GM19023 (cell line): Measurements from ENCODE around the gene NRGN.

ENCODE experiments used
- ATAC-seq: cut with Tn5 transposase; IDR thresholded peaks from one replicate; pipeline ENCODE4 v1.9.1; 2021; ENCODE audit warnings: mild to moderate bottlenecking, moderate library complexity; ENCODE audit not compliant: unreplicated experiment

Gene NRGN

DNA sequence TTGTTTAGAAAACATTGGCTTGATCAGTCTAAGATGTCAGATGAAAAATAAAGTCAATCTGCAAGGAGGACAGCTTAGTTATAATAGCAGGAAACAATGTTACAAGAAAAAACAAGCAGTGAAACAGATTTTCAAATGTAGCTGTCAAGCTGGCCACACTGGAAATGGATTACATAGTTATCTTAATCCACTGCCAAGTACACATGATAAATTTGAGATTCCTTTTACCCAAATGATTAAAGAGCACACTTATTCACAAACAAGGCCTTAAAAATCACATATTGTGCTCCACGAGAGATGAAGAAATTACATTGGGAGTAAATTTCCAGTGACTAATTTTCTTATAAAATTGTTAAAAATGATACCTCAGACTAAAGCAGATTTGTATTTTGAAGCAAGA lies 39.8 kb downstream of the NRGN start:
- no peak for ATAC-seq

DNA sequence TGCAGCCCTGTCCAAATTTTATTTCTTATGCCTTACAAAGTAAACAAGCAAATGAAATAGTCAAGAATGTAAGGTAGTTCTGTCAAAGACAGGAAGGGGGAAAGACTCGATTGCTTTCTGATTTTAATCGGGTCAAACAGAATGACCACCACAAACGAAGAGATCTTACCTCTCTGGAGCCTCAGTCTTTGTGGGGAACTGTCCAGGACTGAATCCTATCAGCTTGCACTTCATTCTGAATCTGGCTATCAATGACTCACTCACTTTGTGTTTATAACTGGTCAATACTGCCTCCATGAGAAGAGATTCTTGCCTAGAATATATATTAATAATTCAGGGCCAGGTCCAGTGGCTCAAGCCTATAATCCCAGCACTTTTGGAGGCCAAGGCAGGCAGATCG lies 43.3 kb downstream of the NRGN start:
- ATAC-seq = no peak

DNA sequence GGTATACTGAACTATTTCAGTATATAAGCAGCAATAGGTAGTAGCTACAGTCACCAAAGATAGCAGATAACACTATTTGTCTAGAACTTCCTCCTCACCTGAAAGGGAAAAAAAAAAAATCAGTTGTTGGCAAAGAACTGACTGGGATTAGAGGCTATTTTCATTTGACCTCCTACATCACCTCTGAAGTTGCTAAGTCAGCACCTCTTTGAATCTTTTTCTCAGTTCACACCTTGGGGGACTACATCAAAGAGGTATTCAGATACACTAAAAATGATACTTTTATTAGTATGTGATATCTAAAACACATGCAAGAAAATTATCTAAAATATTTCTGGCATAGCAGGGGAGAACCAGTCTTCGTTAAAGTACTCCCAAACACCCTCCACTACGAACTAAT lies 44.3 kb downstream of the NRGN start:
- ATAC-seq = no peak

DNA sequence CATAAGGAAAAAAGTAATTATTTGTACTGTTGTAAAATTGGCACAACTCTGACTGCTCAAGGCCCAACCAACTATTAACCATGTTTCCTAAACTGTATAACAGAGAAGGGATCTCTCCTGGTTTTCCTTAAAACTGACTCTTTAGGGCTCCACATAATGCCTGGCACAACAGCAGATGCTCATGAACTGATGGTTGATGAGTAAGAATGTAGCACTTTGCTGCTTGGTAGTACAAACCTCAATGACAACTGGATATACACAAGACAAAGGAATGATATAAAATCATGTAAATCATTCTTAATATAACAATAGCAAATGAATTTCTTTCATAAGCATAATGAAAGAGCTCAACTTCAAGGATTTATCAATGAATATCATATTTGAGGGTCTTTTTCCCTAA lies 48.8 kb downstream of the NRGN start:
- no peak for ATAC-seq

DNA sequence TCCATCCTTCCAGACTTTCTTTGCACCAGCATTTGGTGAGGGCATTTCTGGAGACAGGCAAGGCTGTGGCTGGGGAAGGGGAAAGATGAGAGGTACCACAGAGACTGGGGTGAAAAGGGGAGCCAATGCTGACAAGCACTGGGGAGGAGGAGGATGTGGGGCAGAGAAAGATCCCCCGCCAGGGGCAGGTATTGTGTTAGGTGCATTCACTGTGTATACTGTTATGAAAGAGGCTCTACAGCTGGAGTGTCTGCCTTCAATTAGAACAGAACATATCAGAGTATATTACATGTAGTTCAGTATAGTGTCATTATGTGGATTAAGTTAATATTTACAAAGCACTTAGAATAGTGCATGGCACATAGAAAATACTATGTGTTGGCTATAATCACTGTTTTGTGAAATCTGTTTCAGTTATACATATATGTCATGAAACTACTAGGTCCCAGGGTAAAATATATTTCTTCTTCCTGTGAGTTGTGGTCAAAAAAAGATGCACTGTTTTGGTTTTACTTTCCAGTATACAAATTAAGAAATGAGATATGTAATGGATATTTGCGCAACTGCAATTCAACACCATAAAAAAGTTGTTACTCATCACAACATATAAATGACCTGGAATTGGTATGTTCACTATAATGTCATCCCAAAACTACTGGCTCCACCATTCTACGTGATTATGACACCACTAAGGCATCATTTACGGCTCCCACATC lies 52.0 kb downstream of the NRGN start:
- ATAC-seq = peak; percentile 63

DNA sequence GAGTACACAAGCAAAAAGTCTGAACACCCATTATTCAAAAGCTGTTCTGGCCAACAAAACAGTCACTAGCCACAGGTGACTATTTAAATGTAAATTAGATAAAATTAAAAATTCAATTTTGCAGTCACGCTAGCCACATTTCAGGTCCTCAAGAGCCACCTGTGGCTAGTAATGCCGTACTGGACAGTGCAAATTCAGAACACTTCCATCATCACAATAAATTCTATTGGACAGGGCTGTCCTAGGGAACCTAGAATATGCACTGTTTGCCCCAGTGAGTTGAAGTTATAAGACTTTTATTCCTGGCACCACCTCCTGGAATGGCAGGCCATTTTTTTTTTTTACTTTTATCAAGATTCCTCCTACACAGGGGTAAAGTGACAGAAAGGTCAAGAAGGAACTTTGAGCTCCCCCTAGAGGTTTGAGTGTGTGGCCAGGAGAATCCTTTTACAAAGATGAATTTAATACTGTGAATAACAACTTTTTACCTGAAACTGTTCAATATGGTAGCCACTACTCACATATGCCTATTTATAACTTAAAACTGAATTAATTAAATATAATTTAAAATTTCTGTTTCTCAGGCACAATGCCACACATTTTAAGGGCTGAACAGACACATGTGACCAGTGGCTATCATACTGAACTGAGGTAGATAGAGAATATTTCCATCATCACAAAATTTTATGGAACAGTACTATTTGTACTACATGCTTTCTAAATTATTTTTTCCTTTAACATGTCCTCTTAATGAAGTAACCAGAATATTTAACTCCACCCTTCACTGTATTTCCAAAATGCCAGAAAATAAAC lies 53.9 kb downstream of the NRGN start:
- ATAC-seq = peak; percentile 61

DNA sequence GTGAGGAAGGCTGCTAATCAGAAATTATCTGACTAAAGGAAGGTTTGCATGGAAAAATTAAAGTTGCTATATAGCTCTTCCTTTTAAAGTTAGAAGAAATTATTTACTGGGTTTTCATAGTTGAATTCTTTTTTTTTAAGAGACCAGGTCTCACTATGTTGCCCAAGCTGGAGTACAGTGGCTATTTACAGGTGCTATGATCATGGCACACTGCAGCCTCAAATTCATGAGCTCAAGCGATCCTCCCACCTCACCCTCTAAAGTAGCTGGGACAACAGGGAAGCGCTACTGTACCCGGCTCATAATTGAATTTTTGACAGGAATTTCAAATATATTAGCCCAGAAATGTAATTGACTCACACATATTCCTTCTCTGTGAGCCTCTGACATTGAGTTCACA lies 56.6 kb downstream of the NRGN start:
- ATAC-seq = no peak
